ENCODE data around the gene SLF1. TPM values are rescaled to one million over a fixed set of nuclear protein-coding genes. Genes with fewer than 3 reads are reported as not detected.

The SLF1 gene
- total and polyA plus RNA-seq, 9 of the 15 experiments (the other 6 are each of a cell fraction or from before 2014, with no cell fraction given), result 9.8 to 31.1 (median 16.3) TPM

GRCh38 chr5:94618493-94619328 lies at the start of gene SLF1, which contains the start of gene KIAA0825 (continued):
- TF ChIP-seq REST (IDR thresholded peaks at IDR 0.05; ENCODE audit: borderline replicate concordance), result no peak
- no peak for TF ChIP-seq REST (CRISPR knock-in tag; IDR thresholded peaks at IDR 0.05; ENCODE audit: low read depth)
- TF ChIP-seq MAX (CRISPR knock-in tag; IDR thresholded peaks at IDR 0.05), result peak; percentile 11; the same call in 1 of the 2 replicates
- no peak for TF ChIP-seq KLF1 (tag; IDR thresholded peaks at IDR 0.05)
- TF ChIP-seq CBFA2T2 (conservative IDR thresholded peaks at IDR 0.05), result no peak
- TF ChIP-seq, protein P1, sequence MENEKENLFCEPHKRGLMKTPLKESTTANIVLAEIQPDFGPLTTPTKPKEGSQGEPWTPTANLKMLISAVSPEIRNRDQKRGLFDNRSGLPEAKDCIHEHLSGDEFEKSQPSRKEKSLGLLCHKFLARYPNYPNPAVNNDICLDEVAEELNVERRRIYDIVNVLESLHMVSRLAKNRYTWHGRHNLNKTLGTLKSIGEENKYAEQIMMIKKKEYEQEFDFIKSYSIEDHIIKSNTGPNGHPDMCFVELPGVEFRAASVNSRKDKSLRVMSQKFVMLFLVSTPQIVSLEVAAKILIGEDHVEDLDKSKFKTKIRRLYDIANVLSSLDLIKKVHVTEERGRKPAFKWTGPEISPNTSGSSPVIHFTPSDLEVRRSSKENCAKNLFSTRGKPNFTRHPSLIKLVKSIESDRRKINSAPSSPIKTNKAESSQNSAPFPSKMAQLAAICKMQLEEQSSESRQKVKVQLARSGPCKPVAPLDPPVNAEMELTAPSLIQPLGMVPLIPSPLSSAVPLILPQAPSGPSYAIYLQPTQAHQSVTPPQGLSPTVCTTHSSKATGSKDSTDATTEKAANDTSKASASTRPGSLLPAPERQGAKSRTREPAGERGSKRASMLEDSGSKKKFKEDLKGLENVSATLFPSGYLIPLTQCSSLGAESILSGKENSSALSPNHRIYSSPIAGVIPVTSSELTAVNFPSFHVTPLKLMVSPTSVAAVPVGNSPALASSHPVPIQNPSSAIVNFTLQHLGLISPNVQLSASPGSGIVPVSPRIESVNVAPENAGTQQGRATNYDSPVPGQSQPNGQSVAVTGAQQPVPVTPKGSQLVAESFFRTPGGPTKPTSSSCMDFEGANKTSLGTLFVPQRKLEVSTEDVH (IDR thresholded peaks at IDR 0.05; ENCODE audit: low read depth, partially characterized antibody), result peak; percentile 99
- peak; percentile 33 for TF ChIP-seq FIP1L1 (IDR thresholded peaks at IDR 0.05; ENCODE audit: low read depth, low read length, poor library complexity, severe bottlenecking)
- TF ChIP-seq KDM5B (IDR thresholded peaks at IDR 0.05; ENCODE audit: insufficient replicate concordance, low read depth, low read length), result peak; percentile 88
- TF ChIP-seq XRCC4 (IDR thresholded peaks at IDR 0.05; ENCODE audit: extremely low read depth, insufficient read depth, insufficient read length), result no peak
- TF ChIP-seq ZNF551 (CRISPR knock-in tag; IDR thresholded peaks at IDR 0.05), result no peak
- TF ChIP-seq ZBTB8A (IDR thresholded peaks at IDR 0.05; ENCODE audit: partially characterized antibody), result no peak
- TF ChIP-seq ZNF197 (CRISPR knock-in tag; IDR thresholded peaks at IDR 0.05; ENCODE audit: low read depth), result no peak
- no peak for TF ChIP-seq MXD1 (CRISPR knock-in tag; IDR thresholded peaks at IDR 0.05; ENCODE audit: borderline replicate concordance, poor library complexity, severe bottlenecking)

Measured in K562 (cell line).